ENCODE measurements around the gene DSCAML1. TPM values are rescaled to one million over a fixed set of nuclear protein-coding genes. Genes with fewer than 3 reads are reported as not detected.

Gene DSCAML1
- total and polyA plus RNA-seq, 9 of the 15 experiments (the other 6 are each of a cell fraction or from before 2014, with no cell fraction given), result not detected

DNA sequence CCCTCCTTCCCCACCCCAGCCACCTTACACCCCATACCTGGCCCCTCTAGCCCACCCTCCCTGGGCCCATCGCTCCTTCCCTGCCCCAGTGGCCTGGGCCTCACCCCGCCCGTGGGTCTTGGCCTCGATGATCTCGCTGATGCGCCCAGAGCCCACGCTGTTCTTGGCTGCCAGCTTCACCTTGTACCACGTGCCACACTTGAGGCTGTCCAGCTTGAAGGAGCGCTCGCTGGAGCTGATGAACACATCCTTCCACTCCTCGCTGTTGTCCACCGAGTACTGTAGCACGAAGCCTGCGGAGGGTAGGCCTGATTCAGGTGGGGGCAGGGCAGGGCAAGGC is 359.3 kb downstream of the DSCAML1 start (continued):
- TF ChIP-seq, protein P1, sequence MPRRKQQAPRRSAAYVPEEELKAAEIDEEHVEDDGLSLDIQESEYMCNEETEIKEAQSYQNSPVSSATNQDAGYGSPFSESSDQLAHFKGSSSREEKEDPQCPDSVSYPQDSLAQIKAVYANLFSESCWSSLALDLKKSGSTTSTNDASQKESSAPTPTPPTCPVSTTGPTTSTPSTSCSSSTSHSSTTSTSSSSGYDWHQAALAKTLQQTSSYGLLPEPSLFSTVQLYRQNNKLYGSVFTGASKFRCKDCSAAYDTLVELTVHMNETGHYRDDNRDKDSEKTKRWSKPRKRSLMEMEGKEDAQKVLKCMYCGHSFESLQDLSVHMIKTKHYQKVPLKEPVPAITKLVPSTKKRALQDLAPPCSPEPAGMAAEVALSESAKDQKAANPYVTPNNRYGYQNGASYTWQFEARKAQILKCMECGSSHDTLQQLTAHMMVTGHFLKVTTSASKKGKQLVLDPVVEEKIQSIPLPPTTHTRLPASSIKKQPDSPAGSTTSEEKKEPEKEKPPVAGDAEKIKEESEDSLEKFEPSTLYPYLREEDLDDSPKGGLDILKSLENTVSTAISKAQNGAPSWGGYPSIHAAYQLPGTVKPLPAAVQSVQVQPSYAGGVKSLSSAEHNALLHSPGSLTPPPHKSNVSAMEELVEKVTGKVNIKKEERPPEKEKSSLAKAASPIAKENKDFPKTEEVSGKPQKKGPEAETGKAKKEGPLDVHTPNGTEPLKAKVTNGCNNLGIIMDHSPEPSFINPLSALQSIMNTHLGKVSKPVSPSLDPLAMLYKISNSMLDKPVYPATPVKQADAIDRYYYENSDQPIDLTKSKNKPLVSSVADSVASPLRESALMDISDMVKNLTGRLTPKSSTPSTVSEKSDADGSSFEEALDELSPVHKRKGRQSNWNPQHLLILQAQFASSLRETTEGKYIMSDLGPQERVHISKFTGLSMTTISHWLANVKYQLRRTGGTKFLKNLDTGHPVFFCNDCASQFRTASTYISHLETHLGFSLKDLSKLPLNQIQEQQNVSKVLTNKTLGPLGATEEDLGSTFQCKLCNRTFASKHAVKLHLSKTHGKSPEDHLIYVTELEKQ (CRISPR knock-in tag; IDR thresholded peaks at IDR 0.05), result no peak
- TF ChIP-seq MIER1 (IDR thresholded peaks at IDR 0.05; ENCODE audit: low read depth) (no peak), KDM5B (IDR thresholded peaks at IDR 0.05; ENCODE audit: insufficient replicate concordance, low read depth, low read length) (no peak)
- TF ChIP-seq, protein P2, sequence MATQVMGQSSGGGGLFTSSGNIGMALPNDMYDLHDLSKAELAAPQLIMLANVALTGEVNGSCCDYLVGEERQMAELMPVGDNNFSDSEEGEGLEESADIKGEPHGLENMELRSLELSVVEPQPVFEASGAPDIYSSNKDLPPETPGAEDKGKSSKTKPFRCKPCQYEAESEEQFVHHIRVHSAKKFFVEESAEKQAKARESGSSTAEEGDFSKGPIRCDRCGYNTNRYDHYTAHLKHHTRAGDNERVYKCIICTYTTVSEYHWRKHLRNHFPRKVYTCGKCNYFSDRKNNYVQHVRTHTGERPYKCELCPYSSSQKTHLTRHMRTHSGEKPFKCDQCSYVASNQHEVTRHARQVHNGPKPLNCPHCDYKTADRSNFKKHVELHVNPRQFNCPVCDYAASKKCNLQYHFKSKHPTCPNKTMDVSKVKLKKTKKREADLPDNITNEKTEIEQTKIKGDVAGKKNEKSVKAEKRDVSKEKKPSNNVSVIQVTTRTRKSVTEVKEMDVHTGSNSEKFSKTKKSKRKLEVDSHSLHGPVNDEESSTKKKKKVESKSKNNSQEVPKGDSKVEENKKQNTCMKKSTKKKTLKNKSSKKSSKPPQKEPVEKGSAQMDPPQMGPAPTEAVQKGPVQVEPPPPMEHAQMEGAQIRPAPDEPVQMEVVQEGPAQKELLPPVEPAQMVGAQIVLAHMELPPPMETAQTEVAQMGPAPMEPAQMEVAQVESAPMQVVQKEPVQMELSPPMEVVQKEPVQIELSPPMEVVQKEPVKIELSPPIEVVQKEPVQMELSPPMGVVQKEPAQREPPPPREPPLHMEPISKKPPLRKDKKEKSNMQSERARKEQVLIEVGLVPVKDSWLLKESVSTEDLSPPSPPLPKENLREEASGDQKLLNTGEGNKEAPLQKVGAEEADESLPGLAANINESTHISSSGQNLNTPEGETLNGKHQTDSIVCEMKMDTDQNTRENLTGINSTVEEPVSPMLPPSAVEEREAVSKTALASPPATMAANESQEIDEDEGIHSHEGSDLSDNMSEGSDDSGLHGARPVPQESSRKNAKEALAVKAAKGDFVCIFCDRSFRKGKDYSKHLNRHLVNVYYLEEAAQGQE (IDR thresholded peaks at IDR 0.05; ENCODE audit: borderline replicate concordance), result no peak
- TF ChIP-seq, protein P2 (CRISPR knock-in tag; IDR thresholded peaks at IDR 0.05; ENCODE audit: low read depth), result no peak

Data from K562 (cell line).